H54 (cell line): ENCODE measurements around the gene SDK1.
"Not testable (repeated sequence)": the region's sequence is repeated elsewhere in the genome, so short reads cannot be mapped to it uniquely, and the experiment has no call there.

Experiments
- DNase-seq: peaks from one replicate; pipeline ENCODE4 v3.0.0; 2011; ENCODE audit warnings: low spot score, mixed read lengths; ENCODE audit not compliant: insufficient read length
- FAIRE-seq: peaks from 3 replicates; lab custom pipeline; 2011; peaks lifted over from hg19 to GRCh38; lab: Jason Lieb, UNC
- POLR2A ChIP-seq: IDR thresholded peaks from 2 replicates; pipeline ENCODE4 v1.6.1; 2011; ENCODE audit warnings: low read depth, mild to moderate bottlenecking, low read length

The SDK1 gene

GRCh38 chr7:4233146-4233545, 932.1 kb downstream of the SDK1 start:
- TF ChIP-seq POLR2A: no peak
- FAIRE-seq (no peak), DNase-seq (no peak)

- no peak for TF ChIP-seq POLR2A
- no peak for FAIRE-seq
- DNase-seq: no peak
Measured at GRCh38 chr7:4233621-4234497, 932.8 kb downstream of the SDK1 start.

GRCh38 chr7:4234498-4234855, 933.4 kb downstream of the SDK1 start:
- TF ChIP-seq POLR2A: no peak

GRCh38 chr7:4234886-4235285, 933.8 kb downstream of the SDK1 start:
- no peak for TF ChIP-seq POLR2A
- DNase-seq (no peak), FAIRE-seq (no peak)

More at GRCh38 chr7:4234498-4234855, 933.4 kb downstream of the SDK1 start:
- FAIRE-seq: no peak
- DNase-seq: no peak

- no peak for DNase-seq
- TF ChIP-seq POLR2A: no peak
- no peak for FAIRE-seq
Measured at GRCh38 chr7:4235596-4235995, 934.5 kb downstream of the SDK1 start.

- no peak for DNase-seq
- TF ChIP-seq POLR2A: no peak
- FAIRE-seq: no peak
Measured at GRCh38 chr7:4236389-4236788, 935.3 kb downstream of the SDK1 start.

- DNase-seq, FAIRE-seq: not testable (repeated sequence)
Measured at GRCh38 chr7:4236873-4237272, 935.8 kb downstream of the SDK1 start.

- DNase-seq: no peak
- FAIRE-seq: no peak
- no peak for TF ChIP-seq POLR2A
Measured at GRCh38 chr7:4237296-4238235, 936.5 kb downstream of the SDK1 start.

- DNase-seq (no peak), FAIRE-seq (no peak)
- TF ChIP-seq POLR2A: no peak
Measured at GRCh38 chr7:4238861-4239260, 937.8 kb downstream of the SDK1 start.

- no peak for DNase-seq
- FAIRE-seq: no peak
- TF ChIP-seq POLR2A: no peak
Measured at GRCh38 chr7:4240042-4240441, 939.0 kb downstream of the SDK1 start.

GRCh38 chr7:4240520-4241303, 939.7 kb downstream of the SDK1 start:
- TF ChIP-seq POLR2A: no peak
- no peak for DNase-seq

GRCh38 chr7:4241304-4241612, 940.2 kb downstream of the SDK1 start:
- FAIRE-seq (no peak), DNase-seq (no peak)
- no peak for TF ChIP-seq POLR2A

More at GRCh38 chr7:4240520-4241303, 939.7 kb downstream of the SDK1 start:
- no peak for FAIRE-seq

- no peak for FAIRE-seq
- TF ChIP-seq POLR2A: no peak
- DNase-seq: no peak
Measured at GRCh38 chr7:4241791-4242190, 940.7 kb downstream of the SDK1 start.

- DNase-seq: no peak
- TF ChIP-seq POLR2A: no peak
- FAIRE-seq: no peak
Measured at GRCh38 chr7:4242706-4243105, 941.7 kb downstream of the SDK1 start.
